AG10803 (cell line): Measurements from ENCODE around the gene ZMPSTE24.
A peak's percentile ranks its signal among the peaks of the same experiment; 100 is the strongest.

ENCODE experiments used
- DNase-seq: peaks from one replicate; pipeline ENCODE4 v3.0.0; 2010; ENCODE audit warnings: low read depth
- H3K4me3 ChIP-seq: 2 replicates; pipeline ENCODE4 v1.5.1; 2011; ENCODE audit warnings: mild to moderate bottlenecking, low read length, control low read depth
- TF ChIP-seq, protein P1 (sequence below): conservative IDR thresholded peaks from 2 replicates; pipeline ENCODE4 v1.5.1; 2011; ENCODE audit warnings: mild to moderate bottlenecking, low read length, control low read depth, inconsistent platforms

Gene ZMPSTE24

DNA sequence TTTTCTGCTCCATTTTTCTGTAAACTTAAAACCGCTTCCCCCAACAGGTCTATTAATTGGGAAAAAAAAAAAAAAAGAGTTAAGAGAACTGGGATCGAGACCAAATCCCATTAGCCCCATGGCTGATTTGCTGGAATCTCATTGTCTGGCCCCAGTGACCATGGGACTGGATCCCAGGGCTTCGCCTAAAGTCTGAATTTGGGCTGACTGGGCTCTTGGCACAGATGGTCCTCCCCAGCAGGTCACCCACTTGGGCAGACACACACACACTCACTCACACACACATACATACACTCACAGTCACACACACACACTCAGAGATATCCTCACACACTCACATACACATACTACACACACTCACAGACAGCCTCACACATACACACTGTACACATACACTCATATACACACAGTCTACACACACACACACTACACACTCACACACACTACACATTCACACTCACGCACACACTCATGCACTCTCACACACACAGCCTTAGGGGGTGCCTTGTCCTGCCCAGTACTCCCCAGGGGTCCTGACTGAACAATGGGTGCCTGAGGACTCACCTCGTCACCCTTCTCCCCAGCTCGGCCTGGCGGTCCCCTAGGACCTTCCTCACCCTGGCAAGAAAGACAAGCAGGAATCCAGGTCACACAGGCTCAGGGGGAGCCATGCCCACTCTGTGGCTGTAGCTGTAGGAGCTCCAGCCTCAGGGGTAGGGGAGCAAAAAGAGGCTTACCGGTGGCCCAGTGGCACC is 51.5 kb downstream of the ZMPSTE24 start:
- no peak for DNase-seq
- TF ChIP-seq, protein P1, sequence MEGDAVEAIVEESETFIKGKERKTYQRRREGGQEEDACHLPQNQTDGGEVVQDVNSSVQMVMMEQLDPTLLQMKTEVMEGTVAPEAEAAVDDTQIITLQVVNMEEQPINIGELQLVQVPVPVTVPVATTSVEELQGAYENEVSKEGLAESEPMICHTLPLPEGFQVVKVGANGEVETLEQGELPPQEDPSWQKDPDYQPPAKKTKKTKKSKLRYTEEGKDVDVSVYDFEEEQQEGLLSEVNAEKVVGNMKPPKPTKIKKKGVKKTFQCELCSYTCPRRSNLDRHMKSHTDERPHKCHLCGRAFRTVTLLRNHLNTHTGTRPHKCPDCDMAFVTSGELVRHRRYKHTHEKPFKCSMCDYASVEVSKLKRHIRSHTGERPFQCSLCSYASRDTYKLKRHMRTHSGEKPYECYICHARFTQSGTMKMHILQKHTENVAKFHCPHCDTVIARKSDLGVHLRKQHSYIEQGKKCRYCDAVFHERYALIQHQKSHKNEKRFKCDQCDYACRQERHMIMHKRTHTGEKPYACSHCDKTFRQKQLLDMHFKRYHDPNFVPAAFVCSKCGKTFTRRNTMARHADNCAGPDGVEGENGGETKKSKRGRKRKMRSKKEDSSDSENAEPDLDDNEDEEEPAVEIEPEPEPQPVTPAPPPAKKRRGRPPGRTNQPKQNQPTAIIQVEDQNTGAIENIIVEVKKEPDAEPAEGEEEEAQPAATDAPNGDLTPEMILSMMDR = no peak
- no peak overlapping the region for H3K4me3 ChIP-seq

- no peak for DNase-seq
- TF ChIP-seq, protein P1 = no peak
- H3K4me3 ChIP-seq = no peak overlapping the region
Measured at GRCh38 chr1:40310129-40310461, 52.1 kb downstream of the ZMPSTE24 start.

DNA sequence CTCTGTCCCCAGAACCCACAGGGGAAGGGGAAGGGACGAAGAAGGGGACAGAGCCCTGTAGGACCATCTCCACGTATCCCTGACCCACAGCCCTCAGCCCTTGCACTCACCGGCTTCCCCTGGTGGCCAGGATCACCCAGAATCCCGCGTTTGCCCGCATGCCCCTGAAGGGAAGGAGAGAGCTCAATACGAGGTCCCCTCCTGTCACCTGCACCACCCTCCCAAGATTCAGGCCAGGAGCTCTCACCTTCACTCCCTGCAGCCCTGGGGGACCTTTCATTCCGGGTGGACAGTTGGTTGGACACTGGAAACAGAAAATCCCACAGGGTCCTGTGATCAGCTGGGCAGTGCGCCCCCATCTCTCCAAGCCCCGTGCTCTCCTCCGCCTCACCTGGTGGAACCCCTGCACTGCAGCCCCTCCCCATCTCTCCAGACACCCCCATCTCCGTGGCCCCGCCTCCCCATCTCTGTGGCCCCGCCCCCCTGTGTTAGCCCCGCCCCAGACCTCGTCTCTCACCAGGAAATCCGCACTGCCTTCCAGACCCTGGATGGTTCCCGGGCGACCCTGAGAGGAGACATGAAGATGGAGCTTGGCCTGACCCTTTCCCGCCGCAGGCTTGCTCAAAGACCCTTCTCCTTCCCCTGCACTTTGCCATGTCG is 53.1 kb downstream of the ZMPSTE24 start:
- no peak overlapping the region for H3K4me3 ChIP-seq
- DNase-seq = no peak
- TF ChIP-seq, protein P1 = no peak

- H3K4me3 ChIP-seq = no peak overlapping the region
- TF ChIP-seq, protein P1 = no peak
Measured at GRCh38 chr1:40311692-40312091, 53.7 kb downstream of the ZMPSTE24 start.

DNA sequence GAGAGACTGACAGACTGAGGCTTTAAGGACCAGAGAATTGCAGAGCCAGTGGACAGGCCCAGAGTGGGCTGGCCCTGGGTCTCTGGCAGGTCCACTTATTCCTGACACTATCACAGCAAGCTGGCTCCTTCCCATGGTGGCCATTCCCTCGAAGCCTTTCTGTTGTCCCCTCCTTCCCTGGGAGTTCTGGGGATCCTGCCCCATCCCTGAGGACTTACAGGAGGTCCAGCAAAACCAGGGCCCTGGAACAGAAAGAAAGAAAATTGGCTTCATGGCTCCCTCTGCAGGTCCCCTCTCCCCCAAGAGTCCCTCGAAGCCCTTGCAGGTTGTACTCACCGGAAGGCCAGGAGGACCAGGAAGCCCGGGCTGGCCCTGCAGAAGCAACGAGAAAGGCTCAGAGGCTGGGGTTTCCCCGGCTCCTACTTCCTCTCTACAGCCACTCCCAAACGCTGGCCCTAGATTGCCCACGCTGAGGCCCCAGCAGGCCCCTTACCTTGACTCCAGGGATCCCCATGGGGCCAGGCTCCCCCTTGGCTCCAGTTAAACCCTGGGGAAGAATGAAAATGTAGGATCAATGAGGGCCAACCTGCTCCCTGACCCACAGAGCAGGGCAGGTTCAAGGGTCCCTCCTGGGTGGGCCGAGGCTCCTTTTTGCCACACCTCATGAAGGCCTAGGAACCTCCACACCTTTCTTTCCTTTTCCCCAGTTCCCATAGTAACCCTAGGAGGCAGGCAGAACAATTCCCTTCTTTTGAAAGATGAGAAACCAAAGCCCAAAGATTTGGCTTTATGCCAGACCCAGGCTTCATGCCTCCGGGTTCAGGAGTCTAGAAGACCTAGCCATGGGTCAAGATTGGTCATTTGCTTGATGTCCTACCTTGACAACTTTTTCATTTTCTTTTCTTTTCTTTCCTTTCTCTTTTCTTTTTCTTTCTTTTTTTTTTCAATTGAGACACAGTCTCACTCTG is 54.5 kb downstream of the ZMPSTE24 start:
- TF ChIP-seq, protein P1 = no peak
- no peak overlapping the region for H3K4me3 ChIP-seq
- DNase-seq = no peak

More at GRCh38 chr1:40311692-40312091, 53.7 kb downstream of the ZMPSTE24 start:
- no peak for DNase-seq

DNA sequence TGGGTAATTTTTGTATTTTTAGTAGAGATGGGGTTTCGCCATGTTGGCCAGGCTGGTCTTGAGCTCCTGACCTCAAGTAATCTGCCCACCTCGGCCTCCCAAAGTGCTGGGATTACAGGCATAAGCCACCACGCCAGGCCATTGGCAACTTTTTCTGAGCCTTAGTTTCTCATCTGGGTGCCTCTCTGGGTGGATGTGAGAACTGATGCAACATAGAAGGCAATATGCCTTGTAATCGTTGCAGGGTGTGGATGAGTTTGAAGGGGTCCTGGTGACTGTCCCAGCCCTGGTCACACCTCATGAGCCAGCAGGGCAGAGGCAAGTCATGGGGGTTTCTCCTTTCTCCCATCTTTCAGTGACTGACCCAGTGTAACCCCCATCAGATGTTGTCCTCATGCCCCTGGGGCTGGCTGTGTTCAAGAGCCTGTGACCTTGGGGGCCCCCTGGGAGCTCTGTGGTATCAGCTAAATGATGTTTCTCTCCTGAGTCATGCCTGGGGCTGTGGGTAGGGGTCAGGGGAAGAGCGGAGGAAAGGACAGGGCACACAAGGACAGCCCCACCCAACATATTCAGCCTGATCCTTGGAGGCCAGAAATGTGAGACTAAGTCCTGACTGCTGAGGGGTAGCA is 55.4 kb downstream of the ZMPSTE24 start:
- H3K4me3 ChIP-seq = no peak overlapping the region
- TF ChIP-seq, protein P1 = no peak
- DNase-seq = peak; percentile 53
